Central memory CD4-positive, alpha-beta T cell (primary cell): Measurements from ENCODE around the gene NPB.

Source experiments
- DNase-seq: peaks from one replicate; pipeline ENCODE4 v3.0.0; 2022

Gene NPB

GRCh38 chr17:81869221-81870130, 32.6 kb upstream of the NPB start:
- DNase-seq: no peak

DNA sequence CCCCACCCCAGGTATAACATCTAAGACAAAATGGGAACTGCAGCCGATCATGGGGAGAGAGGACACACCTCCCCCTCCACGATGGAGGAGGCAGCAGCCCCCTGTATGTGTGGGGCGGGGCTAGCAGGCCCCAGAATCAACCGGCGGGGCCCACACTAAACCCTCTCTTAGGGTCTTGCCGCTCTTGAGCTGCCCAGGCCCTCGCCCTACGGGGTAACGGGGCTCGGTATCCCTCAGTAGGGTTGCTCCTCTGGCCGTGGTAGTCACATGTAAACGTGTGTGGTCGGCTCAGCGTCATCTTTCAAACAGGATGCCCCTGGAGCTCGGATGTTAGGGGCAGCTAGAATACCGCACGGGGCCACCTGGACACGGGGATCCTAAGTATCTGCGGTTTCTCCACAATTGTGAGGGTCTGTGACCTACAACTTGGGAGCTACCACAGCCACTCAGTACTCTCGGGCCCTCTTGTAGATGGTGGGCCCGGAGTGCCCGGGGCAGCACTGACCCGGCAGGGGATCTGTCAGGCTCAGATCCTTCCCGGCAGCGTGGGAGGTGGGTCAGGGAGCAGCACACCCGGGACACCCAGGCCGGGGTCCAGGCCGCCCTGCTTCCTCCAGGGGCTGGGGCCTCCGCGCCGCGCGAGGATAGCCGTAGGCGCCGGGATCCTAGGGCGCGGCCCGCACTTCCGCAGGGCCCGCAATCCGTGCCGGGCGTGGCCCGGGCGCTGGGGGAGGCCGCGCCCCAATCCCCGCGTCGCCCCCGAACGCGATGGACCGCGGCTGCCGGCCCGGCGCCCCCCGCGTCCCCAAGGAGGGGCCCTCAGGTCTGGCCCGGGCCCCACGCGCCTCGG, 31.7 kb upstream of the NPB start:
- DNase-seq: peak; percentile 44

- DNase-seq: no peak
Observed at GRCh38 chr17:81870981-81871386, 31.1 kb upstream of the NPB start, which contains the start of gene ARHGDIA. Gene ARHGDIA, minus strand, starts transcription at chr17:81871337. Its CDS starts 1,407 bp downstream, at chr17:81869930.

DNA sequence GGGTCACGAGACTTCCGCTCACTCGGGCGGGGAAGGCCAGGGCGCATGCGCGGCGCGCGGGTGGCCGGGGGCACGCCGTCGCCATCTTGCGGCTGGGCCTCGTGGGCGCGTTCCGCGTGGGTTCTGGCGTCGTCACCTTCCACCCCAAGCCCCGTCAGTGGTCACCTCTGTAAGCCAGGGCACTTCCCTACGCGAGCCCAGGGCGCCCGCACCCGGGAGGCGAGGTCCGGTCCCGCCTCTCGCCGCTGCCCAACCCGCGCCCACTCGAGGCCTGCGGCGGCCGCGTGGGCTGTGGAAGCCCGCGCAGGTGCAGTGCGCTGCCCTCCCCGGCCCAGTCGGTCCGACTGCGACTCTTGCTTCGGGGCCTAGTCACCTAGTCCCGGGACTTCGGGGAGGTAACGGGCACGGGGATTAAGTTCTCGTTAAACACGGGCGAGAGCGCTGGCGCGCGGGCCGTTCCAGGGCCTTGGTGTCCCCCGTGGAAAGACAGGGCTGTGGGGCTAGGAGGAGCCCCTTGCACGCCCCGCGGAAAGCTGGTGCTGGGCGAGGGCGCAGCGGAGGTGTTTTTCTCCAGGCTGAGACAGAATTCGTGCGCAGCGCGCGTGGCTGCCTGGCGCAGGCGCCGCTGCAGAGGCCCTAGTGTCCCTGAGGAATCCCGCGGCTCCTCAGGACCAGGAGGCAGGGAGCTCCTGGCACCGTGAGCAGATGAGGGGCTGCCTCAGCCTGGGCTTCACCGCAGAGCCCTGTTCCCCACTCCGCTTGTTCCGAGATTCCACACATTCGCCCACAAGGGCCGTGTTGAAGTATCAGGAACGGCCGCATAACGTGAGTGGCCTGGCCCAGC, 30.4 kb upstream of the NPB start:
- DNase-seq: peak; percentile 96

- DNase-seq: no peak
Observed at GRCh38 chr17:81877569-81877968, 24.5 kb upstream of the NPB start.

GRCh38 chr17:81878294-81878693, 23.7 kb upstream of the NPB start:
- DNase-seq: no peak

DNA sequence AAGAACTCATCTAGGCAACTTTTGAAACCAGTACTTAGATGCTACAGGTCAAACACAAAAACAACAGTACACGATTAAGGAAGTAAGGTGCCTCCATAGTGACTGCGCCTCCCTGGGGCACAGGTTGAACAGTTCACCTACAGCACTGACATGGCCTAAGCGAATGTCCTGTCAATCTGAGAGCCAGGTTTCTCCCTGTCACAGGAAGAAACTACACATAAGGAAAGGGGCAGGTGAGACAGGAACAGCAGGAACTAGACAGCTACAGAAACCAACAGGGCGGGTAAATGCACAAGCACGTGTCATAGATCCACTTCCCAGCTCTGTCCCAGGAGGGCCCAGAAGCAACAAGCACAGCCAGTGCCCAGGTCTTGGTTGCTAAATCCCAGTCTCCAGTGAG, 22.9 kb upstream of the NPB start:
- DNase-seq: no peak

DNA sequence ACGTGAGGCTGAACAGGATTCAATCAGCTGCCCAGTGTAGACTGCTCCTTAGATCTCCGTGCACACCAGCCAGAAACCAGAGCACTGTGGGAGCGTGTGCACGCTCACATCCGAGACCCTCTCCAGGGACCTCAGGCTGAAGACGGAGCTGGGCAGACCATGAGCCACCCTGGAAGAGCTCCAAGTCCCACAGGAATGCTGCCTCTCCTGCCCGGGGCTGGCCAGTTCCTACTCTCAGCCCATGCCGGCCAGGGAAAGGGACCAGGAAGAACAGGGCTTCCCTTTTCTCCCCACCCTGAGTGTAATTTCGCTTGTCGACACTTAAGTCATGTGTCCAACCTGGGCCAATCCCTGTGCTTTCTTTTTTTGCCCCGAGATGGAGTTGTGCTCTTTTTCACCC, 17.5 kb upstream of the NPB start:
- no peak for DNase-seq

DNA sequence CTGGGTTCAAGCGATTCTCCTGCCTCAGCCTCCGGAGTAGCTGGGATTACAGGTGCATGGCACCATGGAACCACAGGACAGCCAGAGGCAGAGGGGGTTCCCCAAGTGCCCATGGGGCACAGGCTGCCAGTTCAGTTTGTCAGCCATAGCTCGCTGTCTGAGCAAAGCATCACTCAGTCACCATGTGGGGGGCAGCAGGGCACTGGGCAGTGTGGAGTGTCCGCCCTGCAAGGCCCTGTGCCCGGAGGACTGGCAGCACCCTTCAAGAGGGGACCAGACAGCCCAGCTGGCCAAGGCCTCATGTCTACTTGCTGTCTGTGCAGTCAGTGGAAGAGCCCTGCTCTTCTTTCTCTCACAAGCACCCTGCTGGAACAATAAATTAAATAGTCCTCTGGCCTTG, 17.1 kb upstream of the NPB start:
- DNase-seq: no peak

DNA sequence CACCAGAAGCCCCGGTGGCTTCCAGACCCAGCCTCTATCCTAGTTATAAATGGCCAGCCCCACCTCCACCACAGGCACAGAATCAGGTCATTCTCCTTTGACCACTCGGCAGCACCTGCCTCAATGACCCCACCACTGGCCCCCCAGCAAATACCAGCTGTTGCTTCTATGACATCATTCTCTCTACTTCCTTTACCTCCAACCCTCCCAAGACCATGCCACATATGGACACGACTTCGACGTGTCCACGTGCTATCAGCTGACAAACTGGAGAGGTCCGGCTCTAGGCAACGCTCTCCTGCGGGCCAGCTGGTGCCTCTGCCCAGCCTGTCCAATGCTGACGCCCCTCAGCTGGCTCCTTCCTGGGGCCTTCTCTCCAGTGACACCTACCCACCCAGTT, 16.6 kb upstream of the NPB start:
- DNase-seq: no peak

- no peak for DNase-seq
Observed at GRCh38 chr17:81885869-81886548, 16.0 kb upstream of the NPB start.

DNA sequence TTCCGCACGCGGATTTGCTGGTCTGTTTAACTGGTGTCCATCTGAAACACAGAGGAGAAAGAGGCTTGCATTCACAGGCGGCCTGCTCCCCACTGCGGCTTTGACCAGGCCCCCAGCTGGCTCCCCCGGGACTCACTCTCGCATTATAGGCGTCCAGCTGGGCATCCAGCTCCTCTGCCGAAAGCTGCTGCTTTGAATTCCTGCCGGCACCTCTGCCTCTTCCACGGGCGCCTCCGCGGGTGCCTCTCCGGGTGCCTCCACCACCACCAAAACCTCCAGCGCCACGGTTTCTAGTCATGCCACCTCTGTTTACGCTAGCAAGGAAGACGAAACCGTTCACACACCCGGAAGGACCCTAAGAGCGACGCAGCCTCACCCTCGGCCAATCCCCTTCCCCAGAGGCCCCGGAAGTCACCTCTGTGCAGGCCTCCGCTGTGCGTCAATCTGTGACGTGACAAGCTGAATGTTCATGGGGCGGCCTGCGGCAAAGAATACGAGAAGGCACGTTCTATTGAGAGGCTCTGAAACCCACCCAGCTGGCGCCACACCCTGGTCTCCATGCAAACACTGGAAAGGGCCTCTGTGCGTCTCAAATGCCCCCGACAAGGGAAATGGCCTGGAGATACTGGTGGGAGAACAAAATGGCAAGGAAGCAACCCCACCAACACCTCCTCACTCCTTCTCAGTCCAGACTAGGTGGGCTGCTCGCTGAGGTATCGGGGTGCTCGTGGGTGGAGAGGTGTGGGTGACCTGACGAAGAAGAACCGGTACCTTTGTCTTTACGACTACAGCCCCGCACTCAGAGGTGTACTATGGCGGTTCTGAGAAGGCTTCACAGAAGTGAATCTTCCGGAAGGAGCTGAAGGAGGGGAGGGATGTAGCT, 13.7 kb upstream of the NPB start:
- DNase-seq: no peak

GRCh38 chr17:81888988-81889595, 12.9 kb upstream of the NPB start:
- no peak for DNase-seq

- DNase-seq: no peak
Observed at GRCh38 chr17:81889602-81890001, 12.4 kb upstream of the NPB start.

DNA sequence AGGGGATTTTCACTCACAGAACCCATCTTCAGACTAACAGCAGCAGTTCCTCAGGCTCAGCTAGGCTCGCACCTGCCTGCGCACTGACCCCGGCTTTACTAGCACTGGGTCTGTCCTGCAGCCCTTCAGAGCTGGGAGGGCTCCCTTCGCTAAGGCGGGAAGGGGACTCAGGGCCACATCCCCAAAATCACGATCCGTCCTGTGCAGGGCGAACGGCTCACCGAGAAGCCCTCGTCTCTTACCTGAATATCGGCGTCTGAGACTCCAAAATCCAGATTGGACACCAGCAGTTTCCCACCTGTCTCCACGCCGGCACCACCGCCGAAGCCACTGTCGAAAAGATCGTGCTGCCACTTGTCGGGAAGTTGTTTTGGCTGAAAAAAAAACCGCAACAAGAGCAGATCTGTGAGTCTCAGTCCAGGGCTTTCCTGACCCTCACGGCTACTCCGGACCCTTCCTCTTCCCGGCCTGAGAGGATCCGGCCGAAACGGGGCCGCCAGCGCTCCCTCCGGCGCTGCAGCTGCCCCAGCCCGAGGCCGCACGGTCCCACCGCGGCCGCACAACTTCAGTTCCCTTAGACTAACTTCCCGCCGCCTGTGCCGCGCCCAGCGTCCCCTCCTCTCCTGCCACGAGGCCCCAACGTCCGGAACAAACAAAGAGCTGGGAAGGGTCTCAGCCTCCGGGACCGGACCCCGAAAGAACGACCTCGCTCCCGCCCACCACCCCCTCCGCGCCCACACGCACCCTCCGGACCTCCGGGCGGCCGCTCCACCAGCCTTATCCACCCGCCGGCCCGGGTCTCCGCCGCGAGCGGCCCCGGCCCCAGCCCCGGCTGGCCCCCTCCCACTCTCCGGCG, 11.4 kb upstream of the NPB start:
- DNase-seq: no peak

GRCh38 chr17:81891303-81891552, 10.8 kb upstream of the NPB start:
- DNase-seq: no peak

- no peak for DNase-seq
Observed at GRCh38 chr17:81895400-81895799, 6.6 kb upstream of the NPB start.

- DNase-seq: no peak
Observed at GRCh38 chr17:81898029-81898866, 3.8 kb upstream of the NPB start.

- no peak for DNase-seq
Observed at GRCh38 chr17:81898885-81899284, 3.2 kb upstream of the NPB start.
